Psoas muscle (tissue), 8 donors: ENCODE measurements around the gene GLI3. TPM values are rescaled to one million over a fixed set of nuclear protein-coding genes. Genes with fewer than 3 reads are reported as not detected.

ENCODE experiments used
- ATAC-seq, 4 donors: fragments of 200-7000 bp; cut with Tn5 transposase; one replicate each; pipeline ENCODE4 v1.9.1; 2020; ENCODE audit warnings: moderate library complexity in 3 of 4, mild to moderate bottlenecking in 2 of 4
- DNase-seq, 2 donors: peaks; one replicate each; pipeline ENCODE4 v3.0.0-alpha.2; 2020
- H3K27ac ChIP-seq: fragments of 200-600 bp; one replicate; pipeline ENCODE4 v1.8.0; 2022
- H3K27me3 ChIP-seq, 3 donors: fragments of 200-600 bp in 1 of 3; one replicate each; pipeline versions ENCODE4 v1.6.1 to v1.8.0; 2013 to 2022; ENCODE audit warnings: low read length in 2 of 3, mild to moderate bottlenecking in 2 of 3, moderate library complexity in 1 of 3; ENCODE audit not compliant: insufficient read depth in 3 of 3
- H3K36me3 ChIP-seq, 2 donors: fragments of 200-600 bp in 1 of 2; one replicate each; pipeline versions ENCODE4 v1.6.1 to v1.8.0; 2013 to 2022; ENCODE audit warnings: low read depth in 1 of 2, mild to moderate bottlenecking in 1 of 2, moderate library complexity in 1 of 2; ENCODE audit not compliant: insufficient read depth in 1 of 2
- H3K4me1 ChIP-seq: fragments of 200-600 bp; one replicate; pipeline ENCODE4 v1.8.0; 2022
- H3K4me3 ChIP-seq: fragments of 200-600 bp; one replicate; pipeline ENCODE4 v1.8.0; 2022; ENCODE audit warnings: mild to moderate bottlenecking
- H3K9me3 ChIP-seq: fragments of 200-600 bp; one replicate; pipeline ENCODE4 v1.8.0; 2022
- WGBS, 3 donors: extraction: QIAGEN DNeasy Blood & Tissue Kit; methylation state at CpG; one replicate each; pipeline versions ENCODE4 v1.1.6 to v1.1.7; 2013; 5-methylcytosine and 5-hydroxymethylcytosine counted together
- intact Hi-C, 2 donors: fragments of 100-400 bp; cut with DNase I; formaldehyde crosslinking; loops; one replicate each; pipeline versions ENCODE4 v1.11.0 to v1.14.2; 2022
- polyA plus RNA-seq, 3 donors: library from polyadenylated mRNA; stranded (reverse); fragments of 200-250 nt; gene quantifications; one replicate each; pipeline ENCODE4 v1.2.3, GENCODE V29; 2013
- total RNA-seq, 4 donors: library from RNA; stranded (reverse); fragmentation: NEBNext Ultra II Directional in 2 of 4; extraction: Animal tissue kit (Norgen Biotek cat#: 25700) in 2 of 4; gene quantifications; one replicate each; pipeline versions ENCODE4 v1.2.1 to v1.2.4, GENCODE V29; 2021 to 2023
- TF ChIP-seq, protein P1 (sequence below): fragments of 200-600 bp; IDR thresholded peaks from one replicate; pipeline ENCODE4 v1.8.0; 2022; ENCODE audit warnings: antibody characterized with exemption
- donor health status: healthy with polysubstance abuse.
- donor health status: DM: no; HTN: no; CAD: no; lungs with moderate emphysema.
- donor health status: Bipolar disorder and iron deficiency.
- donor health status: healthy.
- donor health status: DM: yes; HTN: yes; CAD: no.
- donor health status: DM: no; HTN: no; CAD: no.
- donor health status: DM: no; HTN: no; CAD: no.
- donor health status: DM: yes; HTN: yes; CAD: no.

The GLI3 gene
- total and polyA plus RNA-seq, 7 donors, result 0.24 to 4.9 (median 3.2) TPM

DNA sequence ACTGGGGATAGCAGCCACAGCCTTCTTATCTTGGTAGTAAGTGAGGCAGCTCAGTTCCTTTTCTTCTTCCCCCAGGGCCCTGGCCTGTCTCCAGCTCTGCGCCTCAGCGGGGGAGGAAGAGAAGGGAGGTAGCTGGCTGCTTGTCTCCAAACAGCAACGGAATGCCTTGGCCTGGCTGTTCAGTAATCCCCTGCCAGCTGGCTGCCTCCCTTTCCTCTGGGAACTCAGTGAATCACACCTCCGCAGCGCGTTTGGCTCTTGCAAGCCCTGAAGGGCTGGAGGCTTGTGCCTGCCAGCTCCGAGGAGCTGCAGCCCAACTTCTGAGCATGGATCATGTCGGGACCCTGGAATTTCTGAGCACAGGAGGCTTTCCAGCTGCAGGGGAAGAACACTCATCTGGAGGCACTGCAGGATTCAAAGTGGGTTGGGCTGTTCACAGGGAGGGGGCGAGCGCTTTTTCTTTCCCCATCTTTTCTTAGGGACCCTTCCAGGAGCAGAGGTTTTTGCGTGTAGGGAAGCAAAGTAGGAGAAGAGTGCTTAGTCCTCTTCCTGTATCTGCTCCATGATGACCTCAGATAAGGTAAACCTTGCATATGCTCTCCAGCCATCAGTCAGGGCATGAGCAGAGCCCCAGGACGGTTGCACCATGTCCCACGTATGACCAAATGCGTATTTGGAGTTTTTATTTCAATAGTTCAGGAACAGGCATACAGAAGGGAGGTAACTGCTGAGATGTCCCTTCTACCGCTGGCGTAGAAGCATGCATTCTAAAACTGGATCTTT, 280.9 kb downstream of the GLI3 start:
- TF ChIP-seq, protein P1, sequence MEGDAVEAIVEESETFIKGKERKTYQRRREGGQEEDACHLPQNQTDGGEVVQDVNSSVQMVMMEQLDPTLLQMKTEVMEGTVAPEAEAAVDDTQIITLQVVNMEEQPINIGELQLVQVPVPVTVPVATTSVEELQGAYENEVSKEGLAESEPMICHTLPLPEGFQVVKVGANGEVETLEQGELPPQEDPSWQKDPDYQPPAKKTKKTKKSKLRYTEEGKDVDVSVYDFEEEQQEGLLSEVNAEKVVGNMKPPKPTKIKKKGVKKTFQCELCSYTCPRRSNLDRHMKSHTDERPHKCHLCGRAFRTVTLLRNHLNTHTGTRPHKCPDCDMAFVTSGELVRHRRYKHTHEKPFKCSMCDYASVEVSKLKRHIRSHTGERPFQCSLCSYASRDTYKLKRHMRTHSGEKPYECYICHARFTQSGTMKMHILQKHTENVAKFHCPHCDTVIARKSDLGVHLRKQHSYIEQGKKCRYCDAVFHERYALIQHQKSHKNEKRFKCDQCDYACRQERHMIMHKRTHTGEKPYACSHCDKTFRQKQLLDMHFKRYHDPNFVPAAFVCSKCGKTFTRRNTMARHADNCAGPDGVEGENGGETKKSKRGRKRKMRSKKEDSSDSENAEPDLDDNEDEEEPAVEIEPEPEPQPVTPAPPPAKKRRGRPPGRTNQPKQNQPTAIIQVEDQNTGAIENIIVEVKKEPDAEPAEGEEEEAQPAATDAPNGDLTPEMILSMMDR, result no peak
- Histone ChIP-seq H3K27me3 (no peaks in the 10 kb centered on the region), H3K4me1 (peaks cover 22% of the 10 kb centered on the region), H3K36me3 (no peaks in the 10 kb centered on the region), H3K9me3 (no peaks in the 10 kb centered on the region), H3K27ac (no peak overlapping the region), H3K4me3 (peak overlapping the region; percentile 1)
- peak; percentile 97 to 100 (median 99) for ATAC-seq
- peak; percentile 95 to 98 for DNase-seq
- intact Hi-C loops, result no loop called here
- 14 to 20% (median 17%) methylated on average over 14 to 16 of the region's 16 CpGs for WGBS, 3 donors

DNA sequence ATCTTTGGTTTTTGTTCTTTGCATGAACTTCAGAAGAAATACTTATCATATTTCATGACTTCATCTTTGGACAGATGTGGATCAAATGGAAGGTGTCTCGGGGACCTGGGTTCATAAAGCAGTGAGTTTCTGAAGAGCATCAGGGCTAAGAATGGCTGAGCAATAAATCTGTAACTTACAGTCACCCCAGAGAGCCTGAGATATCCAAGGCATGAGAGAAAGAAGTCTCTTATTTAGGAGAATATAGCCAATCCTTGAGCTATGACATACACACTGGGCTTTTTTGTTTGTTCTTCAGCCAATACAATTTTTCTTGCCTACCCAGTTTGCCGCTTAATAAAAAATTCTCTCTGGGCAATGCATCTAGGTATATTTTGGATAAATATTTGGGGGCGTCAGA, 281.6 kb downstream of the GLI3 start:
- Histone ChIP-seq H3K36me3 (no peaks in the 10 kb centered on the region), H3K9me3 (no peaks in the 10 kb centered on the region), H3K27ac (no peak overlapping the region), H3K4me3 (no peak overlapping the region), H3K4me1 (peaks cover 22% of the 10 kb centered on the region), H3K27me3 (no peaks in the 10 kb centered on the region)
- TF ChIP-seq, protein P1, result no peak
- intact Hi-C loops, result no loop called here
- 24 to 31% (median 26%) methylated on average over 3 of the region's 3 CpGs for WGBS, 3 donors
- DNase-seq, result no peak
- ATAC-seq, result peak in 1 of 4 donors; percentile 22

DNA sequence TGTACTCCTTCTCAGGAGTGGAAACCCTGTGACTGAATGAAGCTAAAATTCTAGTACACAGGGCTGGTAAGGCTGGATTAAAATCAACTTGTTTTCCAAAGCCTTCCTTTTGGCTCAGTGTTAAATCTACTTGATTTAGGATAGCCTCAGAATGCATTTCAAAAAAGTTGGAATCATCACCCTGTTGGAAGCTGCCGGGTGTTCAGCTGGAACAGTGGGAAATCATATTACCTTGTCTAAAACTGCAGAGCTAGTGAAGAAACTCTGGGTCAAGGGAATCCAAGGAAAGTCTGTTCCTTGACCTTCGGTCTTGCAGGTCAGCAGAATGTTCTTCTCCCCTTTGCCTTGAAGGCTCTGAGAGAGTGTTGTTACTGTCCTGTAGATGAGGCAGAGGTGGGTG, 282.0 kb downstream of the GLI3 start:
- no peaks in the 10 kb centered on the region for H3K36me3 ChIP-seq
- TF ChIP-seq, protein P1, result no peak
- ATAC-seq, result peak in 1 of 4 donors; percentile 11
- DNase-seq, result no peak
- intact Hi-C loops, result no loop called here
- H3K4me1 ChIP-seq, result peaks cover 22% of the 10 kb centered on the region
- no peaks in the 10 kb centered on the region for H3K27me3 ChIP-seq
- H3K9me3 ChIP-seq, result no peaks in the 10 kb centered on the region
- WGBS, 3 donors, result 40 to 64% (median 46%) methylated on average over 2 of the region's 2 CpGs
- H3K27ac ChIP-seq, result no peak overlapping the region
- H3K4me3 ChIP-seq, result no peak overlapping the region

DNA sequence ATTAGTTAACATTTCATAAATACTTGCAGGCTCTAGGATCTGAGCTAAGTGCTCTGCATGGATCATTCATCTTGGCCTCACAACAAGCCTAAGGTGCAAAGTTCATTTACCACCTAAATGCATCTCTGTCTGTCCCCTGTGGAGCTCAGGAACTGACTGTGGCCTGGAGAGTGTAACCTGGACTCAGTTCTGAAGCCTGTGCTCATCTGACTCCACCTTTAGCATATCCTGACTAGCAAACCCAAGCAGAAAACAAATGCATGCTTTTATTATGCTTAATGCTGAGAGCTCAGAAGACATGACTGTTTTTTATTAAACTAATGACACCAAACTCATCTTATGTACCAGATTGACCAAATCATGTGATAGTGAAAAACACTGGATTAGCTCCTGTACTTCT, 288.5 kb downstream of the GLI3 start:
- Histone ChIP-seq H3K4me1 (no peaks in the 10 kb centered on the region), H3K27ac (no peak overlapping the region), H3K27me3 (no peaks in the 10 kb centered on the region), H3K4me3 (no peak overlapping the region), H3K9me3 (no peaks in the 10 kb centered on the region), H3K36me3 (no peaks in the 10 kb centered on the region)
- intact Hi-C loops, result no loop called here
- DNase-seq, result no peak
- TF ChIP-seq, protein P1, result no peak
- no peak for ATAC-seq
